GM12874 (cell line): ENCODE measurements around the gene CNTNAP5.

Experiments
- TF ChIP-seq, protein P1 (sequence below): IDR thresholded peaks from 2 replicates; pipeline ENCODE4 v1.5.1; 2011; ENCODE audit warnings: low read depth, mild to moderate bottlenecking, control low read depth, low read length, moderate library complexity; ENCODE audit not compliant: insufficient read depth

CNTNAP5 gene

DNA sequence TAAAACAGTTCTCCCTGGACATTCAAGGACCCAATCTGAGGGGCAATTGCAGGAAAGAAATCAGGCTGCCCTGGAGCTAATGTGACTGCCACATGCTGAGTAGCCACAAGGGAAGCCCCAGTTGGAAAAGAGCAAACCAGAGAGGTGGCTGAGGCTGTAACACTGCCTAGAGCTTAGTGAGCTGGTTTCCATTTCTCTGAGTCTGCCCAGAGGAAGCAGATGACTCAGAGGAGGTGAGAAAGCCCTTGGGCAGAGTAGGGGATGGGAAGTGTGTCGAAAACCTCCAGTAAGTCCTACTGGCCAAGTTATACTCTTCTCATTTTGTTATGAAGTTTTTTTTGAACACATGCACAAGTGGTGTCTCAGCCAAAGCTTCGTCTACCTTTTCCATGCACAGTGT lies 753.0 kb downstream of the CNTNAP5 start:
- TF ChIP-seq, protein P1, sequence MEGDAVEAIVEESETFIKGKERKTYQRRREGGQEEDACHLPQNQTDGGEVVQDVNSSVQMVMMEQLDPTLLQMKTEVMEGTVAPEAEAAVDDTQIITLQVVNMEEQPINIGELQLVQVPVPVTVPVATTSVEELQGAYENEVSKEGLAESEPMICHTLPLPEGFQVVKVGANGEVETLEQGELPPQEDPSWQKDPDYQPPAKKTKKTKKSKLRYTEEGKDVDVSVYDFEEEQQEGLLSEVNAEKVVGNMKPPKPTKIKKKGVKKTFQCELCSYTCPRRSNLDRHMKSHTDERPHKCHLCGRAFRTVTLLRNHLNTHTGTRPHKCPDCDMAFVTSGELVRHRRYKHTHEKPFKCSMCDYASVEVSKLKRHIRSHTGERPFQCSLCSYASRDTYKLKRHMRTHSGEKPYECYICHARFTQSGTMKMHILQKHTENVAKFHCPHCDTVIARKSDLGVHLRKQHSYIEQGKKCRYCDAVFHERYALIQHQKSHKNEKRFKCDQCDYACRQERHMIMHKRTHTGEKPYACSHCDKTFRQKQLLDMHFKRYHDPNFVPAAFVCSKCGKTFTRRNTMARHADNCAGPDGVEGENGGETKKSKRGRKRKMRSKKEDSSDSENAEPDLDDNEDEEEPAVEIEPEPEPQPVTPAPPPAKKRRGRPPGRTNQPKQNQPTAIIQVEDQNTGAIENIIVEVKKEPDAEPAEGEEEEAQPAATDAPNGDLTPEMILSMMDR, result no peak

DNA sequence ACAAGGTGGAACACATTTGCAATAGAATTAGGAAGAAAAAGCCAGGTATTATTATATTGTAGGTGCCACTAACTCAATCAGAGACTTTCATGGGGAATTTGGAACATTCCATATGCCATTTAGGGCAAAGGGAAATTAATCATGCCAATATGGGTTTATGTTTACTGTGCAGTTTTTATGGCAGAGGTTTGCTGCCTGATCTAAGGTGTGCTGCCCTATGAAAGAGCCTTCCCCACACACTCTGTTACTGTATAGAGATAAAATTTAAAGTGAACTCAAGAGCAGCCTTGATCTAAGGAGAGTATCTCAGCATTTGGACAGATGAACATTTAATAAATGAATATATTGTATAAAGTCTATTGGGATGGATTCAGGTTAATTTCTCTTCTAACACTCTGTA lies 771.6 kb downstream of the CNTNAP5 start:
- TF ChIP-seq, protein P1, result no peak

DNA sequence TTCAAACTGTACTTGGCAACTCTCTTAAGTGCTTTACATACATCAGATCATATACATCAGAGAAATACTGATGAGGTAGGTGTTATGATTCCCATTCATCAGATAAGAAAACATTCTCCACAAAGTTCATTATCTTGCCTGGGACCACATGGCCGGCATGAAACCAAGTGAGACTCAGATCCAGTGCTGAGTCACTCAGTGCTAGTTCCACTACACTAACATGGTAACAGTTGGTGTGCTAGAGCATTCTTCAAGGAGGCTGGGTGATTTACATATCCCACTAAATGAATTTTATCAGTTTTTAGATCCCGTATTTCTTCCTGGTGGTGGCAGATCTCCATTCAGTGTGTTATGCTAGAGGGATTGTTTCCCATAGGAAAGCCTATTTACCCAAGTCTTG lies 772.0 kb downstream of the CNTNAP5 start:
- TF ChIP-seq, protein P1, result no peak

DNA sequence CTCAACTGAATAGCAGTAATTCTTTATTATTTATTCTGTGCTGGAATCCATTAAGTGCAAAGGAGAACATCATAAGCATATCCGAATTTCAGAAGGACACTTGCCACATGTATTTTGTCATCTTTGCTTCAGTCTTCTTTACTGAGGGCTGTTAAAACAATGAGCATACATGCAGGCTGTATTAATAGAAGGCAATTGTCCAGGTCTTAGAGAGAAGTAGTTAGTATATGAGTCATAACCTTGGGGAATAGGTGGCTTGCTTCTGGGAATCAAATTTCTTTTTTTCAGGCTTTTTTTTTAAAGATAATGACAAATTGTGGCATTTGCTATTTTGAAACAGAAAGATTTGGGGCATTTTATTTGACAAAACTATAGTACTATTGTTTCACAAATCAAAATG lies 773.5 kb downstream of the CNTNAP5 start:
- TF ChIP-seq, protein P1, result no peak

DNA sequence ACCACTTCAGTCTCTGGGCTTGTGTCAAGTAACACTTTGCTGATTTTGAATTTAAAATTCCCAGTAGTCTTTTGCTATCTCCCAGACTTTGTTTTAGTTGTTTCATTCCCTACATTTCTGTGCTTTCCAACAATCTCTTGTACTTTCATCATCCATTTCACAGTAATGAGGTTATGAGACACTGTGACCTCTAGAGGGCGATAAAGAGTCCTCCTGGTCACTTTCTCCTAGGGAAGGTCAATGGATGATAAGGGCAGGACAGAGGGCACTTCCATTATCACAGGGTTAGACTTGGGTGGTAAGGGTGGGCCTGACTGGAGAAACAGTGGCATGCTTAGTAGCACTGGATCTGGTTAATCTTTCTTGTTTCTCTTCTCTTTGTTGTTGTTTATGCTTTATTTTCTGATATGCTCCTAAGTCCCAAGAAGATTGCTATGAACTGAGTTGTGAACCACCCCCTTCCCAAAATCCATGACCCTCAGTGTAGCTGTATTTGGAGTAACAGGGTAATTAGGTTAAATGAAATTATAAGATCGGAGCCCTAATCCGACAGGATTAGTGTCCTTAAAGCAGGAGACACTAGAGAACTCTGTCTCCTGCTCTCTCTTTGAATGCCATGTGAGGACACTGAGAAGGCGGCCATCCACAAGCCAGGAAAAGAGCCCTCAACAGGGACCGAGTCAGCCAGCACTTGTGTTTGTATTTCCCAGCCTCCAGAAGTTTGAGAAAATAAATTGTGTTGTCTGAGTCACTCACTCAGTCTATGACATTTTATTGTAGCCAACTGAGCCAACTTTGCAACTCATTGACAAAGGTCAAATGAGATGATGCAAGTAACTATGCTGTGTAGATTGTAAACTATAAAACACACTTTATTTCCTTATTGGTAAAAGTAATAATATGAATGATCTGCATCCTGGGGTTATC lies 779.2 kb downstream of the CNTNAP5 start:
- TF ChIP-seq, protein P1, result peak; percentile 61

DNA sequence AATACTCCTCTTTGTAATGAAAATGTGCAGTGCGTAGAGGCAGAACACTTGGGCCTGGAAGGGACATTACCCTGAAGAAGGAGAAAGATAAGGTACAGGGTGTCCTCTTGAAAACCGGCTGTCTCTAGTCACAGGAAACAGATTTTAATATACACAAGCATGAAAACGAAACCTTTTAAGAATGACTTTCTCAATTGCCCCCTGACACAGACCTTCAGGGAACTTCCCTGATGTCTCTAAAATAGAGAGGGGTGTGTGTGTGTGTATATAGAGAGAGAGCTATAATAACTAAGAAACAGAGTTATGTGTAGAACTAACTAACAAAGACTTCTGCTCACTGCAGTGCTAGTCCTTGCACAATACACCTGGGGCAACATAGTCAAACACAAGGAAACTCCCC lies 780.0 kb downstream of the CNTNAP5 start:
- TF ChIP-seq, protein P1, result no peak

DNA sequence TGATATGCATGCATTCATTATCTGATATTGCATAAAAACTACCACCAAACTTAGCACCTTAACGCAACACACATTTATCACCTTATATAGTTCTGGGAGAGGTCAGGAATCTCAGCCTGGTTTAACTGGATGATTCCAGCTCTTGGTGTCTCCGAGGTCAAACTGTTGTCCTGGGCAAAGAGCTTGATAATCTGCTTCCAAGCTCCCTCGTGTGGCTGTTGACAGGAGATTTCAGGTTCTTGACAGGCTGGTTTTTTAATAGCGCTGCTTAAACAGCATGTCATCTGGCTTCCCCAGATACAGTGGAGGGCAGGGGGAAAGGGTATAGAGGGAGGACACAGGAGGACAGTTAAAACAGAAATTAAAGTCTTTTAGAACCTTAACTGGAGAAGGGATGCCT lies 785.0 kb downstream of the CNTNAP5 start:
- TF ChIP-seq, protein P1, result no peak
